ENCODE results near the gene HDDC3.
"Not testable (repeated sequence)": the region's sequence is repeated elsewhere in the genome, so short reads cannot be mapped to it uniquely, and the experiment has no call there.

The HDDC3 gene

GRCh38 chr15:90929246-90930019, 2.9 kb downstream of the HDDC3 start:
- DNase-seq: no peak

GRCh38 chr15:90928106-90928505, 4.2 kb downstream of the HDDC3 start:
- DNase-seq: not testable (repeated sequence)

- DNase-seq: not testable (repeated sequence)
Measured at GRCh38 chr15:90926766-90927165, 5.6 kb downstream of the HDDC3 start.

GRCh38 chr15:90924375-90924774, 8.0 kb downstream of the HDDC3 start:
- no peak for DNase-seq

- DNase-seq: not testable (repeated sequence)
Measured at GRCh38 chr15:90922712-90923322, 9.5 kb downstream of the HDDC3 start.

GRCh38 chr15:90921887-90922286, 10.5 kb downstream of the HDDC3 start:
- DNase-seq: no peak

- DNase-seq: no peak
Measured at GRCh38 chr15:90918835-90919234, 13.5 kb downstream of the HDDC3 start.

- DNase-seq: no peak
Measured at GRCh38 chr15:90918034-90918788, 14.1 kb downstream of the HDDC3 start.

- no peak for DNase-seq
Measured at GRCh38 chr15:90917569-90917968, 14.8 kb downstream of the HDDC3 start.

- no peak for DNase-seq
Measured at GRCh38 chr15:90916461-90916860, 15.9 kb downstream of the HDDC3 start.

- DNase-seq: no peak
Measured at GRCh38 chr15:90915808-90916440, 16.4 kb downstream of the HDDC3 start.

GRCh38 chr15:90915216-90915807, 17.0 kb downstream of the HDDC3 start:
- DNase-seq: no peak

- DNase-seq: no peak
Measured at GRCh38 chr15:90914305-90915080, 17.9 kb downstream of the HDDC3 start.

- DNase-seq: no peak
Measured at GRCh38 chr15:90913398-90913944, 18.9 kb downstream of the HDDC3 start.

- no peak for DNase-seq
Measured at GRCh38 chr15:90912770-90913075, 19.6 kb downstream of the HDDC3 start.

- DNase-seq: no peak
Measured at GRCh38 chr15:90911906-90912769, 20.2 kb downstream of the HDDC3 start.

- DNase-seq: no peak
Measured at GRCh38 chr15:90911302-90911623, 21.1 kb downstream of the HDDC3 start.

GRCh38 chr15:90910441-90911301, 21.7 kb downstream of the HDDC3 start:
- DNase-seq: no peak

GRCh38 chr15:90909976-90910375, 22.4 kb downstream of the HDDC3 start:
- DNase-seq: no peak

GRCh38 chr15:90909449-90909848, 22.9 kb downstream of the HDDC3 start:
- not testable (repeated sequence) for DNase-seq
